Lower lobe of right lung (tissue), 2 donors: Measurements from ENCODE around the gene PPP1R9A. TPM values are rescaled to one million over a fixed set of nuclear protein-coding genes. Genes with fewer than 3 reads are reported as not detected.

Source experiments
- ATAC-seq, 2 donors: fragments of 200-7000 bp; cut with Tn5 transposase; one replicate each; pipeline ENCODE4 v1.9.1; 2020 to 2022; ENCODE audit warnings: mild to moderate bottlenecking in 2 of 2, moderate library complexity in 2 of 2
- DNase-seq: peaks from one replicate; pipeline ENCODE4 v3.0.0-alpha.2; 2020
- H3K27ac ChIP-seq: fragments of 200-600 bp; one replicate; pipeline ENCODE4 v1.8.0; 2022
- H3K27me3 ChIP-seq: fragments of 200-600 bp; one replicate; pipeline ENCODE4 v1.8.0; 2022; ENCODE audit warnings: low read depth
- H3K36me3 ChIP-seq: fragments of 200-600 bp; one replicate; pipeline ENCODE4 v1.8.0; 2022; ENCODE audit warnings: mild to moderate bottlenecking
- H3K4me1 ChIP-seq: fragments of 200-600 bp; one replicate; pipeline ENCODE4 v1.8.0; 2022
- H3K4me3 ChIP-seq: fragments of 200-600 bp; one replicate; pipeline ENCODE4 v1.8.0; 2022; ENCODE audit warnings: mild to moderate bottlenecking
- H3K9me3 ChIP-seq: fragments of 200-600 bp; one replicate; pipeline ENCODE4 v1.8.0; 2022
- CTCF ChIP-seq: fragments of 200-600 bp; IDR thresholded peaks from one replicate; pipeline ENCODE4 v1.8.0; 2022; ENCODE audit warnings: antibody characterized with exemption, mild to moderate bottlenecking
- intact Hi-C: fragments of 100-400 bp; cut with DNase I; formaldehyde crosslinking; loops from one replicate; pipeline ENCODE4 v1.11.0; 2022
- total RNA-seq: library from RNA; stranded (reverse); fragmentation: NEBNext Ultra II Directional; extraction: Animal tissue kit (Norgen Biotek cat#: 25700); gene quantifications from one replicate; pipeline ENCODE4 v1.2.1, GENCODE V29; 2021
- donor health status: DM: no; HTN: yes; CAD: no; lungs with severe emphysema.

Gene PPP1R9A
- total RNA-seq, 1 donor from 2014 or later = 28.9 TPM

DNA sequence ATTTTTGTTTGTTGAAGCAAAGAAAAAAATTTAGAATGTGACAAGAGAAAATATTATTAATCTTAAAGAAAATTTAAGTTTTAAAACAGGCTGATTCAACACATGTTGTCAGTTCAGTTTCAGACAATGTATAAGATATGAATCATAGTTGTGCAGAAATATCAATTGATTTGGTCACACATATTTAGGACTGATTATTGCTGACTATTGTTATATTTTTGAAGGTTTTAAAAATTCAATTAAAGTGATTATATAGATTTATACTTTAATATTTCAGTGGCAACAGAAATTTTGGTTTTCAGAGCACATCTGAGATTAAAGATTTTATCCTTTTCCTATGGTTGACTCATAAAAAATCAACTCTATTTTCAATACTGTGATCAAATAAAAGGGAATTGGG, 284.4 kb downstream of the PPP1R9A start:
- intact Hi-C loops = no loop called here
- ATAC-seq = no peak

GRCh38 chr7:95198863-95199262, 291.5 kb downstream of the PPP1R9A start:
- intact Hi-C loops = no loop called here
- Histone ChIP-seq H3K36me3 (no peaks in the 10 kb centered on the region), H3K27me3 (no peaks in the 10 kb centered on the region), H3K4me3 (no peak overlapping the region), H3K9me3 (no peaks in the 10 kb centered on the region), H3K4me1 (no peaks in the 10 kb centered on the region), H3K27ac (no peak overlapping the region)
- DNase-seq = no peak
- TF ChIP-seq CTCF = no peak
- ATAC-seq = no peak

More for the DNA sequence above, 284.4 kb downstream of the PPP1R9A start:
- Histone ChIP-seq H3K9me3 (no peaks in the 10 kb centered on the region), H3K4me3 (no peak overlapping the region), H3K36me3 (no peaks in the 10 kb centered on the region), H3K27ac (no peak overlapping the region), H3K27me3 (no peaks in the 10 kb centered on the region), H3K4me1 (no peaks in the 10 kb centered on the region)
- TF ChIP-seq CTCF = no peak
- DNase-seq = no peak

DNA sequence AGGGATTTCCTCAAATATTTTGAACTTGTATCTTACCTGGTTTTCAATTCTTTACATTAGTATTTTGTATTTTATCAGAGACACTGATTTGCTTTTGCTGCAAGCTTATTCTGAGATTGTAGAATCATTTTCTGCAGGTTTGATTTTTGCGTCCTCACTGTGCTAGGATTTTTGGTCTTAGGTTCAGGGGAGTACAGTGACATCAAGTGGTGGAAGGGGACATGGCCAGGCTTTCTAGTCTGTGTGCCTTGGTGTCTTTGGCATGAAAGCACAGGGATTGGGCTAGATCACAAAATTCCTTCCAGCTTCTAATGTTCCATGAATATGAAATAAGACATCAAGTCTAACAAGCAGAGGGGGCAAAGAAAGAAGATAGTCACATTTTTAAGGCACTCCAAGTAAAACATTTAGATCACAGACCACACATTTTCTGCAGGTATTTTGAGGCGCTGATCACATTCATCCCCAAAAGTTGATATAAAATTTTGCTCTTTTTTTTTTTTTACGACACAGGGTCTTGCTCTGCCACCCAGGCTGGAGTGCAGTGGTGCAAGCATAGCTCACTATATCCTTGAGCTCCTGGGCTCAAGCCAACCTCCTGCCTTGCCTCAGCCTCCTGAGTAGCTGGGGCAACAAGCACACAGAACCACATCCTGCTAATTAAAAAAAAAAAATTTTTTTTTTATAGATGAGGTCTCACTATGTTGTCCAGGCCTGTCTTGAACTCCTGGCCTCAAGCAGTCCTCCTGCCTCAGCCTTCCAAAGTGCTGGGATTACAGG, 292.6 kb downstream of the PPP1R9A start:
- Histone ChIP-seq H3K27me3 (no peaks in the 10 kb centered on the region), H3K4me3 (no peak overlapping the region), H3K9me3 (no peaks in the 10 kb centered on the region), H3K4me1 (no peaks in the 10 kb centered on the region), H3K36me3 (no peaks in the 10 kb centered on the region), H3K27ac (no peak overlapping the region)
- ATAC-seq (peak; percentile 71 to 81), DNase-seq (no peak)
- intact Hi-C loops = no loop called here
- peak; percentile 59 for TF ChIP-seq CTCF

- intact Hi-C loops = no loop called here
- Histone ChIP-seq H3K9me3 (no peaks in the 10 kb centered on the region), H3K27ac (no peak overlapping the region), H3K4me1 (no peaks in the 10 kb centered on the region), H3K27me3 (no peaks in the 10 kb centered on the region), H3K4me3 (no peak overlapping the region), H3K36me3 (no peaks in the 10 kb centered on the region)
- DNase-seq = no peak
- ATAC-seq = no peak
- no peak for TF ChIP-seq CTCF
These were observed 293.3 kb downstream of the PPP1R9A start for GRCh38 chr7:95200741-95201140.

DNA sequence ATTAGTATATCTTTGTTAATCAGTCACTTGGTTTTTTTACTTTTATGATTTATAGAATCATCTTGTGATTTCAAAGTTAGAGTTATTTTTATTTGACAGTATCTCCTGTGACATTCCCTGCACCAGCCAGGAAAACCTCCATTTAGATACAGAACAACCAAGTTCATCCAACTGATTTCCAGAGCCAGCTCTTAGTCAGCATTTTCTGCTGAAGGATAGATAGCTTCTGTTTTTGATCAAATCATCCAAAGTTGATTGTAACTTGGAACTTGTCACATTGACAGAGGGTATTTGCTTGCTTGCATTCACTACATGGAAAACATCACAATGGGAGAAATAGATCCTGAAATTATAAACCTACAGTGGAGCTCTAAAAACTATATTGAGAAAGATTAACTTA, 294.3 kb downstream of the PPP1R9A start:
- Histone ChIP-seq H3K9me3 (no peaks in the 10 kb centered on the region), H3K27ac (no peak overlapping the region), H3K4me1 (no peaks in the 10 kb centered on the region), H3K4me3 (no peak overlapping the region), H3K27me3 (no peaks in the 10 kb centered on the region), H3K36me3 (no peaks in the 10 kb centered on the region)
- DNase-seq (no peak), ATAC-seq (no peak)
- intact Hi-C loops = no loop called here
- no peak for TF ChIP-seq CTCF
